Stimulated activated CD8-positive, alpha-beta memory T cell treated with anti-CD3 and anti-CD28 coated beads, Interleukin-7, amount 100 ng/mL, for 4 hours (primary cell): ENCODE measurements around the gene ITGB5.

Experiments
- DNase-seq, 2 donors: peaks; one replicate each; pipeline ENCODE4 v3.0.0-alpha.2; 2020; ENCODE audit warnings: low read depth in 2 of 2

ITGB5 gene

GRCh38 chr3:124893526-124893925 lies 6.4 kb upstream of the ITGB5 start:
- no peak for DNase-seq

GRCh38 chr3:124890573-124891190 lies 3.5 kb upstream of the ITGB5 start:
- DNase-seq, result no peak

- no peak for DNase-seq
These were observed 1.6 kb upstream of the ITGB5 start for GRCh38 chr3:124888482-124889441.

- no peak for DNase-seq
These were observed 750 bp upstream of the ITGB5 start for GRCh38 chr3:124887932-124888298.

GRCh38 chr3:124886168-124887056 lies 753 bp downstream of the ITGB5 start:
- DNase-seq, result peak; percentile 10 to 52

- DNase-seq, result no peak
These were observed 1.5 kb downstream of the ITGB5 start for GRCh38 chr3:124885466-124886167.

GRCh38 chr3:124884474-124885101 lies 2.6 kb downstream of the ITGB5 start:
- no peak for DNase-seq

GRCh38 chr3:124883766-124884473 lies 3.2 kb downstream of the ITGB5 start:
- no peak for DNase-seq

GRCh38 chr3:124882816-124883747 lies 4.1 kb downstream of the ITGB5 start:
- no peak for DNase-seq

- no peak for DNase-seq
These were observed 5.0 kb downstream of the ITGB5 start for GRCh38 chr3:124881976-124882697.

- no peak for DNase-seq
These were observed 7.9 kb downstream of the ITGB5 start for GRCh38 chr3:124879337-124879680.

GRCh38 chr3:124878561-124879336 lies 8.4 kb downstream of the ITGB5 start:
- no peak for DNase-seq

GRCh38 chr3:124877674-124878073 lies 9.5 kb downstream of the ITGB5 start:
- no peak for DNase-seq

GRCh38 chr3:124876401-124876878 lies 10.7 kb downstream of the ITGB5 start:
- no peak for DNase-seq

GRCh38 chr3:124873226-124873625 lies 13.9 kb downstream of the ITGB5 start:
- no peak for DNase-seq

GRCh38 chr3:124867511-124867910 lies 19.7 kb downstream of the ITGB5 start:
- no peak for DNase-seq

- no peak for DNase-seq
These were observed 25.2 kb downstream of the ITGB5 start for GRCh38 chr3:124862006-124862405.

GRCh38 chr3:124861041-124861440 lies 26.1 kb downstream of the ITGB5 start:
- no peak for DNase-seq
